GM23248 (cell line): Measurements from ENCODE around the gene LRRN1. TPM values are rescaled to one million over a fixed set of nuclear protein-coding genes. Genes with fewer than 3 reads are reported as not detected.
"Not testable (repeated sequence)": the region's sequence is repeated elsewhere in the genome, so short reads cannot be mapped to it uniquely, and the experiment has no call there.

ENCODE experiments used
- DNase-seq: peaks from one replicate; pipeline ENCODE4 v3.0.0-alpha.2; 2015
- H2AFZ ChIP-seq: fragments of 200-600 bp; sonication (generic); 2 replicates; pipeline ENCODE4 v1.6.1; 2016; ENCODE audit warnings: antibody characterized with exemption
- H3F3A ChIP-seq: fragments of 200-600 bp; sonication (generic); 2 replicates; pipeline ENCODE4 v1.6.1; 2016; ENCODE audit warnings: mild to moderate bottlenecking, antibody characterized with exemption, mixed run types; ENCODE audit not compliant: insufficient read depth
- H3K27ac ChIP-seq: fragments of 200-600 bp; sonication (generic); 2 replicates; pipeline ENCODE4 v1.5.1; 2016; ENCODE audit warnings: mild to moderate bottlenecking
- H3K27me3 ChIP-seq: fragments of 200-600 bp; sonication (generic); replicated peaks from 2 replicates; pipeline ENCODE4 v1.6.1; 2016; ENCODE audit warnings: mild to moderate bottlenecking; ENCODE audit not compliant: insufficient read depth
- H3K36me3 ChIP-seq: fragments of 200-600 bp; sonication (generic); 2 replicates; pipeline ENCODE4 v1.6.1; 2016; ENCODE audit warnings: low read depth, mild to moderate bottlenecking
- H3K4me1 ChIP-seq: fragments of 200-600 bp; sonication (generic); 2 replicates; pipeline ENCODE4 v1.6.1; 2016; ENCODE audit warnings: mild to moderate bottlenecking; ENCODE audit not compliant: insufficient read depth
- H3K4me2 ChIP-seq: fragments of 200-600 bp; sonication (generic); one replicate; pipeline ENCODE4 v1.6.1; 2016; ENCODE audit warnings: mild to moderate bottlenecking; ENCODE audit not compliant: unreplicated experiment
- H3K4me3 ChIP-seq: fragments of 200-600 bp; sonication (generic); 2 replicates; pipeline ENCODE4 v1.5.1; 2016; ENCODE audit warnings: mild to moderate bottlenecking
- H3K79me2 ChIP-seq: fragments of 200-600 bp; sonication (generic); 2 replicates; pipeline ENCODE4 v1.6.1; 2016; ENCODE audit warnings: mild to moderate bottlenecking; ENCODE audit not compliant: insufficient read depth
- H3K9ac ChIP-seq: fragments of 200-600 bp; sonication (generic); 2 replicates; pipeline ENCODE4 v1.6.1; 2016; ENCODE audit warnings: mild to moderate bottlenecking
- H3K9me2 ChIP-seq: fragments of 200-600 bp; sonication (generic); 2 replicates; pipeline ENCODE4 v1.6.1; 2016; ENCODE audit warnings: mixed run types, mild to moderate bottlenecking, moderate library complexity; ENCODE audit not compliant: insufficient read depth
- H3K9me3 ChIP-seq: fragments of 200-600 bp; sonication (generic); one replicate; pipeline ENCODE4 v1.6.1; 2017; ENCODE audit warnings: low read depth
- H4K20me1 ChIP-seq: fragments of 200-600 bp; sonication (generic); 2 replicates; pipeline ENCODE4 v1.6.0; 2016; ENCODE audit not compliant: insufficient read depth
- EZH2 ChIP-seq: fragments of 200-600 bp; sonication (generic); IDR thresholded peaks from 2 replicates; pipeline ENCODE4 v1.6.1; 2018; ENCODE audit warnings: antibody characterized with exemption, mild to moderate bottlenecking; ENCODE audit not compliant: insufficient read depth, poor library complexity, severe bottlenecking
- EZH2phosphoT487 ChIP-seq: fragments of 200-600 bp; sonication (generic); IDR thresholded peaks from 2 replicates; pipeline ENCODE4 v1.6.1; 2018; ENCODE audit warnings: antibody characterized with exemption, moderate library complexity, mild to moderate bottlenecking, low read depth; ENCODE audit not compliant: insufficient read depth
- WGBS, 2 experiments: methylation state at CpG; one replicate each; pipeline ENCODE4 v1.1.6; 2015 to 2017; ENCODE audit warnings: low lambda C conversion rate in 2 of 2, low coverage in 1 of 2; ENCODE audit errors: missing lambda C conversion rate in 2 of 2; 5-methylcytosine and 5-hydroxymethylcytosine counted together
- in situ Hi-C: fragments of 300-500 bp; cut with MboI; formaldehyde crosslinking; loops from 2 replicates; pipeline ENCODE4 v1.15.0; 2020
- polyA plus RNA-seq: library from polyadenylated mRNA; unstranded; fragments of >200 nt; fragmentation: Nextera tagmentation; extraction: Ambion mirVana; gene quantifications from 2 replicates; pipeline ENCODE4 v1.2.1, GENCODE V29; 2016
- total RNA-seq: library from RNA; depleted of rRNA; stranded (reverse); fragments of >200 nt; shearing (Covaris generic); gene quantifications from 2 replicates; pipeline ENCODE4 v1.2.3, GENCODE V29; 2014

Gene LRRN1
- total and polyA plus RNA-seq, 2 experiments from 2014 or later: not detected

DNA sequence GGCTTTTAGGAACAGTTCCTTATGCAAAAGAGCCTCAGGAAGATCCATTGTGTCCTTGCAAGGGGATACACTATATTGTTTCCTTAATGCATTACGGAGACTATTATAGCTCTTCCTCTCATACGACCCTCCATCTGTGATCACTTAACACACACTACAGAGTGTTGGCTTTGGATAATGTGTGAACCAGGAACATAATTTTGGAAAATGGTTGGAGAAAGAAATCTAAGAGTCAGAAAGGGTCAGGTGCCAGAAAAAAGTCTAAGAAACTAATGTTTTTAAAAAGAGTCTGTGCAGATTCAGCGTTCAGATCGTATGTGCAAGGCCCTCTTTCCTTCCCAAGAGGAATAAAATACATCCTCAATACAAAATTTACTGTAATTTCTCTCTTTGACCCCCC is 27.3 kb downstream of the LRRN1 start:
- no peak for DNase-seq
- H2AFZ ChIP-seq: no peak overlapping the region
- H3K27ac ChIP-seq: no peak overlapping the region
- H3K9me3 ChIP-seq: no peaks in the 10 kb centered on the region
- no peaks in the 10 kb centered on the region for H3K4me1 ChIP-seq
- no peak for TF ChIP-seq EZH2
- TF ChIP-seq EZH2phosphoT487: no peak
- no peak overlapping the region for H3K4me2 ChIP-seq
- no peaks in the 10 kb centered on the region for H4K20me1 ChIP-seq
- no peak overlapping the region for H3K9ac ChIP-seq
- H3K9me2 ChIP-seq: no peaks in the 10 kb centered on the region
- H3K27me3 ChIP-seq: no peaks in the 10 kb centered on the region
- in situ Hi-C loops: no loop called here
- no peak overlapping the region for H3K4me3 ChIP-seq
- WGBS, 2 experiments: 34 to 36% methylated on average over 4 of the region's 4 CpGs
- H3F3A ChIP-seq: no peaks in the 10 kb centered on the region
- no peaks in the 10 kb centered on the region for H3K79me2 ChIP-seq
- H3K36me3 ChIP-seq: no peaks in the 10 kb centered on the region

DNA sequence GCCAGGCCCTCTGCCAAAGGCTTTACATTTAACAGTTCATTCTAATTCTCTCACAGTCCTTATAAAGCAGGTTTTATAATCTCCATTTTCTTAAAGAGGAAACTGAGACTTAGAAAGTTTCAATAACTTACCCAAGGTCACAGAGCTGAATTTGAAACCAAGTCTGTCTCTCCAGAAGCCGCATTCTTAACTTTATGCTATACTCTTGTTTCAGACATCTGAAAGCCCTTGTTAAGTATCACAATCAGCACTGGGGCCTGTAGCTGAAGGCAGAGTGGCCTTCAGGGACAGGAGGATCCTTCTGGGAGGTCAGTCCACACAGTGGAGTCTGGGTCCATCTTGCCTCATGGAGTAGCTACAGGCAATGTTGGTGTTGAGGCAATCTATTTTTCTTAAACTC is 27.9 kb downstream of the LRRN1 start:
- no peak overlapping the region for H3K27ac ChIP-seq
- no peaks in the 10 kb centered on the region for H3F3A ChIP-seq
- H3K4me3 ChIP-seq: no peak overlapping the region
- in situ Hi-C loops: no loop called here
- no peaks in the 10 kb centered on the region for H3K36me3 ChIP-seq
- DNase-seq: no peak
- WGBS, 2 experiments: 60 to 77% methylated on average over 1 of the region's 1 CpG
- no peaks in the 10 kb centered on the region for H4K20me1 ChIP-seq
- H3K9me2 ChIP-seq: no peaks in the 10 kb centered on the region
- no peaks in the 10 kb centered on the region for H3K27me3 ChIP-seq
- TF ChIP-seq EZH2phosphoT487: no peak
- no peak for TF ChIP-seq EZH2
- no peak overlapping the region for H2AFZ ChIP-seq
- no peaks in the 10 kb centered on the region for H3K4me1 ChIP-seq
- no peaks in the 10 kb centered on the region for H3K79me2 ChIP-seq
- no peak overlapping the region for H3K4me2 ChIP-seq
- no peaks in the 10 kb centered on the region for H3K9me3 ChIP-seq
- H3K9ac ChIP-seq: no peak overlapping the region

DNA sequence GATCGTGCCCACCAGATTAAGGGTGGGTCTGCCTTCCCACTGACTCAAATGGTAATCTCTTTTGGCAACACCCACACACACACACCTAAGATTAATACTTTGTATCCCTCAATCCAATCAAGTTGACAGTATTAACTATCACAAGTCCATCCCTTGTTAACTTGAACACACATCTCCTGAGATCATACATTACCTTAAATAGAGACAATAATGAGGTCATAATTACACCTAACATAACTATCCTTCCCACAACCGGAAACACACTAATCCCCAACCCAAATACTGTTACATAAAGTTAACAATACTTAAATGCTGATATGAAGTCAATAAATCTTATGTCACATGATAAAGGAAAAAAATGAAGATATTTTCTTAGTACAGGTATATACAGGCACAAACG is 29.2 kb downstream of the LRRN1 start:
- H3K9me2 ChIP-seq, H4K20me1 ChIP-seq, H3K27ac ChIP-seq, H3K9ac ChIP-seq, H2AFZ ChIP-seq, H3F3A ChIP-seq, DNase-seq, H3K79me2 ChIP-seq, in situ Hi-C loops, H3K4me2 ChIP-seq, H3K4me1 ChIP-seq, H3K36me3 ChIP-seq, H3K4me3 ChIP-seq, H3K9me3 ChIP-seq, H3K27me3 ChIP-seq: not testable (repeated sequence)
- 21 to 30% methylated on average over 3 of the region's 3 CpGs for WGBS, 2 experiments

DNA sequence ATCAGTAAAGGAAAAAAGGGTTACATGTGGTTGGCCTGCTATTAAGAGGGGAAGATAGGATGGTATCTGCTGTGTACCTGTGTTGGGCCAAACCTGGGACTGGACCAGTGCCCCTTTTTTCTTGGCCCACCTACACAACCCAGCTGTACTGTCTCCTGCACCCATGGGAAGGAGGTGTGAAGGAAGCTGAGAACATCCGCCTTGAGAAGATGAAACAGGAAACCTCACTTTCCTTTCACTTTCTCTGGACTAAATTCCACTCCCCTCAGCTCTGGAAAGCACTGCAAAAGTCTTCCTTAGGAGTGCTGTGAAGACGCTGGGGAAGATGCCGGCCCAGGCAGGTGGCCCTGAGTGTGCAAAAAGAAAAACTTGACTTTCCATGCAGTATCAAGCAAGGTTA is 37.6 kb downstream of the LRRN1 start:
- Histone ChIP-seq H3K9ac (no peak overlapping the region), H3K79me2 (no peaks in the 10 kb centered on the region), H3K4me3 (no peak overlapping the region), H3K9me2 (no peaks in the 10 kb centered on the region), H3F3A (no peaks in the 10 kb centered on the region), H3K4me1 (no peaks in the 10 kb centered on the region), H4K20me1 (no peaks in the 10 kb centered on the region), H3K27ac (no peak overlapping the region), H3K36me3 (no peaks in the 10 kb centered on the region), H3K9me3 (no peaks in the 10 kb centered on the region), H3K4me2 (no peak overlapping the region), H3K27me3 (no peaks in the 10 kb centered on the region), H2AFZ (no peak overlapping the region)
- WGBS, 2 experiments: 50 to 65% methylated on average over 3 of the region's 3 CpGs
- in situ Hi-C loops: no loop called here
- DNase-seq: no peak
- TF ChIP-seq EZH2phosphoT487: no peak
- no peak for TF ChIP-seq EZH2

DNA sequence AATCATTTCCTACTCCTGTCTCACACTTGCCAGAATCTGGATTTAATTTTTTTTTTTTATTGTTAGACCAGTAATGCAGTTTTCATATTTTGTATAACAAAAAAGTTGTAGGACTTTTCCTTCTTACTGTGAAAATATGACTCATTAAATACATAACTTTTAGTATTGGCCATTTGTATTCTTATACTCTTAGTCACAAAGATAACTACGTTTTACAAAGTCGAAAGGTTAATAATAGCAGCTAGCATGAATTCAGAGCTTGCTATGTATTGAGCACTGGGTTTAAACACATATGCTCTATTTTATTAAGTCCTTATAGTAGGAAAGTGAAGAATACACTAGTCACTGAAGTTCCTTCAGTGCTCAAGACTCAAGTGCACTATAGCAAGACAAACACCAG is 43.1 kb downstream of the LRRN1 start:
- H3K27me3 ChIP-seq: no peaks in the 10 kb centered on the region
- no peak overlapping the region for H3K9ac ChIP-seq
- H3K79me2 ChIP-seq: no peaks in the 10 kb centered on the region
- no peak for DNase-seq
- no peak for TF ChIP-seq EZH2
- TF ChIP-seq EZH2phosphoT487: no peak
- H3K4me2 ChIP-seq: no peak overlapping the region
- H3F3A ChIP-seq: no peaks in the 10 kb centered on the region
- H3K36me3 ChIP-seq: no peaks in the 10 kb centered on the region
- no peak overlapping the region for H2AFZ ChIP-seq
- H3K4me3 ChIP-seq: no peak overlapping the region
- H3K9me3 ChIP-seq: no peaks in the 10 kb centered on the region
- no peak overlapping the region for H3K27ac ChIP-seq
- in situ Hi-C loops: no loop called here
- H4K20me1 ChIP-seq: no peaks in the 10 kb centered on the region
- no peaks in the 10 kb centered on the region for H3K4me1 ChIP-seq
- H3K9me2 ChIP-seq: no peaks in the 10 kb centered on the region
- 37% methylated on average over 2 of the region's 2 CpGs for WGBS, 2 experiments
